ENCODE results near the gene RTN4R. TPM values are rescaled to one million over a fixed set of nuclear protein-coding genes. Genes with fewer than 3 reads are reported as not detected.

Gene RTN4R
- total RNA-seq, 1 experiment from 2014 or later = 16.3 TPM

GRCh38 chr22:20273758-20274181 lies 5.7 kb upstream of the RTN4R start:
- no TSS peak for BruUV-seq (replicated peaks)
- CTCF ChIA-PET = no interaction called here

GRCh38 chr22:20272700-20273099 lies 4.6 kb upstream of the RTN4R start:
- in situ Hi-C loops (cut with HindIII; ENCODE audit: low pct_unique_long_range_greater_than_20kb, low sequenced_read_pairs) = no loop called here
- CTCF ChIA-PET = no interaction called here

More at GRCh38 chr22:20273758-20274181, 5.7 kb upstream of the RTN4R start:
- Histone ChIP-seq H3K4me3 (ENCODE audit: low read depth in 2 of 2, low read length in 2 of 2) (no peak overlapping the region), H3K27me3 (ENCODE audit: control insufficient read depth, insufficient read depth, low read length) (no peaks in the 10 kb centered on the region), H3K27ac (ENCODE audit: low read length) (no peak overlapping the region), H3K9me3 (ENCODE audit: control insufficient read depth, insufficient read depth, low read depth, low read length) (no peaks in the 10 kb centered on the region), H3K36me3 (ENCODE audit: control insufficient read depth, insufficient read depth, low read length) (no peaks in the 10 kb centered on the region), H3K4me1 (ENCODE audit: control insufficient read depth, insufficient read depth, low read length) (no peaks in the 10 kb centered on the region)
- DNase-seq (ENCODE audit: low read depth, low spot score) (no peak), ATAC-seq (no peak)
- POLR2A ChIA-PET = no interaction called here
- intact Hi-C loops (cut with micrococcal nuclease; ENCODE audit: unreplicated experiment) = no loop called here
- in situ Hi-C loops (cut with HindIII; ENCODE audit: low pct_unique_long_range_greater_than_20kb, low sequenced_read_pairs) = no loop called here
- TF ChIP-seq POLR2AphosphoS5 (IDR thresholded peaks at IDR 0.05; ENCODE audit: low read depth, low read length) = no peak
- TF ChIP-seq REST (IDR thresholded peaks at IDR 0.05; ENCODE audit: insufficient read depth in 1 of 2, low read depth in 2 of 2, low read length in 1 of 2) = no peak
- TF ChIP-seq TCF7L2 (IDR thresholded peaks at IDR 0.05; ENCODE audit: low read depth, low read length) = no peak
- TF ChIP-seq CTCF (IDR thresholded peaks at IDR 0.05) = no peak
- no peak for TF ChIP-seq SIN3A (IDR thresholded peaks at IDR 0.05; ENCODE audit: borderline replicate concordance, insufficient read depth, low read depth, low read length)

More at GRCh38 chr22:20272700-20273099, 4.6 kb upstream of the RTN4R start:
- Histone ChIP-seq H3K4me1 (ENCODE audit: control insufficient read depth, insufficient read depth, low read length) (no peaks in the 10 kb centered on the region), H3K9me3 (ENCODE audit: control insufficient read depth, insufficient read depth, low read depth, low read length) (no peaks in the 10 kb centered on the region), H3K4me3 (ENCODE audit: low read depth in 2 of 2, low read length in 2 of 2) (no peak overlapping the region), H3K36me3 (ENCODE audit: control insufficient read depth, insufficient read depth, low read length) (no peaks in the 10 kb centered on the region), H3K27me3 (ENCODE audit: control insufficient read depth, insufficient read depth, low read length) (no peaks in the 10 kb centered on the region), H3K27ac (ENCODE audit: low read length) (no peak overlapping the region)
- POLR2A ChIA-PET = no interaction called here
- BruUV-seq (replicated peaks) = no TSS peak
- DNase-seq (ENCODE audit: low read depth, low spot score) (no peak), ATAC-seq (no peak)
- intact Hi-C loops (cut with micrococcal nuclease; ENCODE audit: unreplicated experiment) = no loop called here
- no peak for TF ChIP-seq REST (IDR thresholded peaks at IDR 0.05; ENCODE audit: insufficient read depth in 1 of 2, low read depth in 2 of 2, low read length in 1 of 2)
- TF ChIP-seq CTCF (IDR thresholded peaks at IDR 0.05) = no peak

All from Panc1 (cell line).